ENCODE measurements around the gene EBLN1. TPM values are rescaled to one million over a fixed set of nuclear protein-coding genes. Genes with fewer than 3 reads are reported as not detected.

The EBLN1 gene
- total RNA-seq, 2 experiments from 2014 or later, result not detected

DNA sequence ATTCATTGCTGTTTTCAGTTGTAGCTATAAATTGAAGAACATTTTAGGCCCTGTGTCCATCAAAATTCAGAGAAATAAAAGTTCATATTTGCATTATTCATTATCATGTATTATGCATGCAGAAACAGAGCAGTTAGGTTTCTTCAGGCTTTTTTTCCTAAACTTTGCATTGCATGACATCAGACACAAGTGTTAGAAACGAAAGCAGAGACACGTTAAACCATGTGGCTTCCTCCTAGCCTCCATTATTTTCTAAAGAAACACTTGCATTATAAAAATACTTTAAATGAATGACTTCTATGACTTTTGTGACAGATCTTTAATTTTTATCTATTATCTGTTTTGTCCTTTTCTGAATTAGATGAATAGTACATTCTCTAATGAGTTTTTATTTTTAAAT is 8.8 kb upstream of the EBLN1 start:
- POLR2A ChIA-PET, result interaction anchor here (0.7 kb wide), 1 partner anchor 628 kb away, joined by 3 read pairs; no protein-coding TSS in a partner anchor
- BruUV-seq (replicated peaks), result no TSS peak
- H3K27ac ChIP-seq (ENCODE audit: low read depth, low read length, poor library complexity, severe bottlenecking), result no peak overlapping the region
- no peaks in the 10 kb centered on the region for H3K79me2 ChIP-seq (ENCODE audit: insufficient read depth, low read depth, low read length)
- TF ChIP-seq, protein P1, sequence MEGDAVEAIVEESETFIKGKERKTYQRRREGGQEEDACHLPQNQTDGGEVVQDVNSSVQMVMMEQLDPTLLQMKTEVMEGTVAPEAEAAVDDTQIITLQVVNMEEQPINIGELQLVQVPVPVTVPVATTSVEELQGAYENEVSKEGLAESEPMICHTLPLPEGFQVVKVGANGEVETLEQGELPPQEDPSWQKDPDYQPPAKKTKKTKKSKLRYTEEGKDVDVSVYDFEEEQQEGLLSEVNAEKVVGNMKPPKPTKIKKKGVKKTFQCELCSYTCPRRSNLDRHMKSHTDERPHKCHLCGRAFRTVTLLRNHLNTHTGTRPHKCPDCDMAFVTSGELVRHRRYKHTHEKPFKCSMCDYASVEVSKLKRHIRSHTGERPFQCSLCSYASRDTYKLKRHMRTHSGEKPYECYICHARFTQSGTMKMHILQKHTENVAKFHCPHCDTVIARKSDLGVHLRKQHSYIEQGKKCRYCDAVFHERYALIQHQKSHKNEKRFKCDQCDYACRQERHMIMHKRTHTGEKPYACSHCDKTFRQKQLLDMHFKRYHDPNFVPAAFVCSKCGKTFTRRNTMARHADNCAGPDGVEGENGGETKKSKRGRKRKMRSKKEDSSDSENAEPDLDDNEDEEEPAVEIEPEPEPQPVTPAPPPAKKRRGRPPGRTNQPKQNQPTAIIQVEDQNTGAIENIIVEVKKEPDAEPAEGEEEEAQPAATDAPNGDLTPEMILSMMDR (conservative IDR thresholded peaks at IDR 0.05; ENCODE audit: low read length), result no peak
- no peak for TF ChIP-seq EZH2phosphoT487 (IDR thresholded peaks at IDR 0.05; ENCODE audit: borderline replicate concordance, low read depth, low read length)
- H3K4me2 ChIP-seq (ENCODE audit: low read length), result no peak overlapping the region
- H3K4me3 ChIP-seq (ENCODE audit: low read depth, low read length, poor library complexity, severe bottlenecking), result no peak overlapping the region
- peaks cover 6% of the 10 kb centered on the region for H3K4me1 ChIP-seq (ENCODE audit: insufficient read depth, low read length, poor library complexity, severe bottlenecking)
- no peaks in the 10 kb centered on the region for H3K36me3 ChIP-seq (ENCODE audit: insufficient read depth, low read length)
- no peaks in the 10 kb centered on the region for H3K9me2 ChIP-seq (ENCODE audit: insufficient read depth, low read length)
- H3K9me3 ChIP-seq (ENCODE audit: low read length), result no peaks in the 10 kb centered on the region
- CTCF ChIA-PET (ENCODE audit: unreplicated experiment), result no interaction called here
- intact Hi-C loops (cut with micrococcal nuclease; ENCODE audit: unreplicated experiment), result loop anchor here (5.0 to 10.0 kb wide), 3 partner anchors 694 to 732 kb away; partner anchors contain the start of gene MLLT10
- DNase-seq (ENCODE audit: low spot score), result no peak
- H2AFZ ChIP-seq (ENCODE audit: low read length), result no peak overlapping the region
- H4K20me1 ChIP-seq (ENCODE audit: insufficient read depth, low read length), result no peaks in the 10 kb centered on the region

DNA sequence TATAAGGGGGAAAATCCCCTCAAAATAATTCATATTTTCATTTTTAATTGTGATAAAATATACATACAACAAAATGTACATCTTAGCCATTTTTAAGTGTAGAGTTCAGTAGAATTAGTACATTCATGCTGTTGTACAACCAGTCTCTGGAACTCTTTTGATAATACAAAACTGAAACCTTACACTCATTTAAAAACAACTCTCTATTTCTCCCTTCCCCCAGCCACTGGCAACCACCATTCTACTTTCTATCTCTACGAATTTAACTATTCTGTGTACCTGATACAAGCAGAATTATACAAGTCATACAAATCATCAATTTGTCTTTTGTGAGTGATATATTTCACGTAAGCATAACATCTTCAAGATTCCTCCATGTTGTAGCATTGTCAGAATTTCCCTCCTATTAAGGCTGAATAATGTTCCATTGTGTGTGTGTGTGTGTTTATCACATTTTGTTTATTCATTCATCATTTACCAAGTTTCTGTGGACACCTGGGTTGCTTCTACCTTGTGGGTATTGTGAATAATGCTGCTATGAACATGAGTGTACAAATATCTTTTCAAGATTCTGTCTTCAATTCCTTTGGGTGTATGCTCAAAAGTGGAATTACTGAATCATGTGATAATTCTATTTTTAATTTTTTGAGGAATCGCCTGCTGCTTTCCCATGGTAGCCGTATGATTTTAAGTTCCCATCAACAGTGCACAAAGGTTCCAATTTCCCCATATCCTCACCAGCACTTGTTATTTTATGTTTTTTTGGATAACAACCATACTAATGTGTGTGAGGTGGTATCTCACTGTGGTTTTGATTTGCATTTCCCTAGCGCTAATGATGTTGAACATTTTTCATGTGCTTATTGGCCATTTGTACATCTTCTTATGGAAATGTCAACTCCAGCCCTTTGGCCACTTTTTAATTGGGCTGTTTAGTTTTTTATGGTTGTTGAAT is 4.7 kb upstream of the EBLN1 start:
- intact Hi-C loops (cut with micrococcal nuclease; ENCODE audit: unreplicated experiment), result loop anchor here (10.0 kb wide), 1 partner anchor 728 kb away; no protein-coding TSS in a partner anchor
- Histone ChIP-seq H3K36me3 (ENCODE audit: insufficient read depth, low read length) (no peaks in the 10 kb centered on the region), H3K9me3 (ENCODE audit: low read length) (no peaks in the 10 kb centered on the region), H4K20me1 (ENCODE audit: insufficient read depth, low read length) (no peaks in the 10 kb centered on the region), H3K4me1 (ENCODE audit: insufficient read depth, low read length, poor library complexity, severe bottlenecking) (no peaks in the 10 kb centered on the region), H2AFZ (ENCODE audit: low read length) (no peak overlapping the region), H3K27ac (ENCODE audit: low read depth, low read length, poor library complexity, severe bottlenecking) (no peak overlapping the region), H3K9me2 (ENCODE audit: insufficient read depth, low read length) (no peaks in the 10 kb centered on the region), H3K4me3 (ENCODE audit: low read depth, low read length, poor library complexity, severe bottlenecking) (no peak overlapping the region), H3K79me2 (ENCODE audit: insufficient read depth, low read depth, low read length) (no peaks in the 10 kb centered on the region), H3K4me2 (ENCODE audit: low read length) (no peak overlapping the region)
- DNase-seq (ENCODE audit: low spot score), result no peak
- CTCF ChIA-PET (ENCODE audit: unreplicated experiment), result no interaction called here
- POLR2A ChIA-PET, result no interaction called here
- no peak for TF ChIP-seq EZH2phosphoT487 (IDR thresholded peaks at IDR 0.05; ENCODE audit: borderline replicate concordance, low read depth, low read length)
- TF ChIP-seq, protein P1 (conservative IDR thresholded peaks at IDR 0.05; ENCODE audit: low read length), result no peak
- no TSS peak for BruUV-seq (replicated peaks)

- Histone ChIP-seq H3K4me1 (ENCODE audit: insufficient read depth, low read length, poor library complexity, severe bottlenecking) (no peaks in the 10 kb centered on the region), H3K9me2 (ENCODE audit: insufficient read depth, low read length) (no peaks in the 10 kb centered on the region), H3K9me3 (ENCODE audit: low read length) (no peaks in the 10 kb centered on the region), H3K4me2 (ENCODE audit: low read length) (no peak overlapping the region), H3K4me3 (ENCODE audit: low read depth, low read length, poor library complexity, severe bottlenecking) (no peak overlapping the region), H2AFZ (ENCODE audit: low read length) (no peak overlapping the region), H3K79me2 (ENCODE audit: insufficient read depth, low read depth, low read length) (no peaks in the 10 kb centered on the region), H3K36me3 (ENCODE audit: insufficient read depth, low read length) (no peaks in the 10 kb centered on the region), H3K27ac (ENCODE audit: low read depth, low read length, poor library complexity, severe bottlenecking) (no peak overlapping the region), H4K20me1 (ENCODE audit: insufficient read depth, low read length) (no peaks in the 10 kb centered on the region)
- CTCF ChIA-PET (ENCODE audit: unreplicated experiment), result no interaction called here
- no peak for DNase-seq (ENCODE audit: low spot score)
- POLR2A ChIA-PET, result interaction anchor here (0.6 kb wide), 1 partner anchor 447 kb away, joined by 4 read pairs; no protein-coding TSS in a partner anchor
- TF ChIP-seq EZH2phosphoT487 (IDR thresholded peaks at IDR 0.05; ENCODE audit: borderline replicate concordance, low read depth, low read length), result no peak
- no TSS peak for BruUV-seq (replicated peaks)
- intact Hi-C loops (cut with micrococcal nuclease; ENCODE audit: unreplicated experiment), result no loop called here
Measured at GRCh38 chr10:22219308-22219707, 1.5 kb upstream of the EBLN1 start.
